PFSK-1 (cell line): ENCODE measurements around the gene STS.

ENCODE experiments used
- FOXP2 ChIP-seq: optimal IDR thresholded peaks from 2 replicates; pipeline ENCODE3; 2011; ENCODE audit warnings: borderline replicate concordance, control low read depth, inconsistent platforms; ENCODE audit not compliant: insufficient read depth; ENCODE audit errors: extremely low read length, extremely low read depth
- POLR2AphosphoS5 ChIP-seq: IDR thresholded peaks from 2 replicates; pipeline ENCODE4 v1.6.1; 2012; ENCODE audit warnings: low read depth, mild to moderate bottlenecking, control low read depth, low read length, moderate library complexity
- SIN3A ChIP-seq: IDR thresholded peaks from 2 replicates; pipeline ENCODE4 v1.6.1; 2012; ENCODE audit warnings: mild to moderate bottlenecking, low read length, moderate library complexity, borderline replicate concordance; ENCODE audit not compliant: insufficient read depth
- TAF1 ChIP-seq: IDR thresholded peaks from 2 replicates; pipeline ENCODE4 v1.6.1; 2012; ENCODE audit warnings: low read length, control low read depth, borderline replicate concordance; ENCODE audit not compliant: insufficient read depth
- TF ChIP-seq, protein P1 (sequence below), 2 experiments: IDR thresholded peaks; 2 replicates each; pipeline versions ENCODE4 v1.6.1 to v1.8.0; 2011 to 2012; ENCODE audit warnings: low read depth in 2 of 2, low read length in 2 of 2, control low read depth in 1 of 2, inconsistent platforms in 1 of 2, mild to moderate bottlenecking in 1 of 2, moderate library complexity in 1 of 2; ENCODE audit not compliant: insufficient read depth in 1 of 2

STS gene

DNA sequence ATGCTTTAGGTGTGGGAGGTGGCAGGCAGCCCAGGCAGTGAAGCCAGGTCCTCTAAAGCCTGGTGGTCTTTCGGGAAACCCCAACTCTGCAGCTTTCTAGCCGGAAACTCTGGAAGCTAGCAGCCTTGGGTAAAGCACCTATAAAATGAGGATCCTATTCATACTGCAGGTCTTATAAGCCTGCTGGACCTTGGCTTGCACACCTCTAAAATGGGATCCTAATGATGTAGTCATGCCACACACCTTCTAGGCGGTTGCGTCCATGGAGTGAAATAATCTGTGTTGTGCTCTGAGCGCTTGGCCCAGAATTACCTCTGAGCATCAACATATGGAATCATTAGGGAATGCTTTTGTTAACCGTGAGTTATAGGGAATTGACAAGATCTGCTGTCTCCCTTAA, 36.0 kb upstream of the STS start:
- TF ChIP-seq TAF1, result no peak
- no peak for TF ChIP-seq SIN3A
- no peak for TF ChIP-seq POLR2AphosphoS5
- no peak for TF ChIP-seq FOXP2

- TF ChIP-seq FOXP2 (no peak), TAF1 (no peak), POLR2AphosphoS5 (no peak), SIN3A (no peak)
- TF ChIP-seq, protein P1, sequence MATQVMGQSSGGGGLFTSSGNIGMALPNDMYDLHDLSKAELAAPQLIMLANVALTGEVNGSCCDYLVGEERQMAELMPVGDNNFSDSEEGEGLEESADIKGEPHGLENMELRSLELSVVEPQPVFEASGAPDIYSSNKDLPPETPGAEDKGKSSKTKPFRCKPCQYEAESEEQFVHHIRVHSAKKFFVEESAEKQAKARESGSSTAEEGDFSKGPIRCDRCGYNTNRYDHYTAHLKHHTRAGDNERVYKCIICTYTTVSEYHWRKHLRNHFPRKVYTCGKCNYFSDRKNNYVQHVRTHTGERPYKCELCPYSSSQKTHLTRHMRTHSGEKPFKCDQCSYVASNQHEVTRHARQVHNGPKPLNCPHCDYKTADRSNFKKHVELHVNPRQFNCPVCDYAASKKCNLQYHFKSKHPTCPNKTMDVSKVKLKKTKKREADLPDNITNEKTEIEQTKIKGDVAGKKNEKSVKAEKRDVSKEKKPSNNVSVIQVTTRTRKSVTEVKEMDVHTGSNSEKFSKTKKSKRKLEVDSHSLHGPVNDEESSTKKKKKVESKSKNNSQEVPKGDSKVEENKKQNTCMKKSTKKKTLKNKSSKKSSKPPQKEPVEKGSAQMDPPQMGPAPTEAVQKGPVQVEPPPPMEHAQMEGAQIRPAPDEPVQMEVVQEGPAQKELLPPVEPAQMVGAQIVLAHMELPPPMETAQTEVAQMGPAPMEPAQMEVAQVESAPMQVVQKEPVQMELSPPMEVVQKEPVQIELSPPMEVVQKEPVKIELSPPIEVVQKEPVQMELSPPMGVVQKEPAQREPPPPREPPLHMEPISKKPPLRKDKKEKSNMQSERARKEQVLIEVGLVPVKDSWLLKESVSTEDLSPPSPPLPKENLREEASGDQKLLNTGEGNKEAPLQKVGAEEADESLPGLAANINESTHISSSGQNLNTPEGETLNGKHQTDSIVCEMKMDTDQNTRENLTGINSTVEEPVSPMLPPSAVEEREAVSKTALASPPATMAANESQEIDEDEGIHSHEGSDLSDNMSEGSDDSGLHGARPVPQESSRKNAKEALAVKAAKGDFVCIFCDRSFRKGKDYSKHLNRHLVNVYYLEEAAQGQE (IDR thresholded peaks at IDR 0.05; ENCODE audit: insufficient read depth in 1 of 2, low read depth in 2 of 2, low read length in 2 of 2), result no peak
Observed at GRCh38 chrX:7112071-7112470, 35.4 kb upstream of the STS start.

DNA sequence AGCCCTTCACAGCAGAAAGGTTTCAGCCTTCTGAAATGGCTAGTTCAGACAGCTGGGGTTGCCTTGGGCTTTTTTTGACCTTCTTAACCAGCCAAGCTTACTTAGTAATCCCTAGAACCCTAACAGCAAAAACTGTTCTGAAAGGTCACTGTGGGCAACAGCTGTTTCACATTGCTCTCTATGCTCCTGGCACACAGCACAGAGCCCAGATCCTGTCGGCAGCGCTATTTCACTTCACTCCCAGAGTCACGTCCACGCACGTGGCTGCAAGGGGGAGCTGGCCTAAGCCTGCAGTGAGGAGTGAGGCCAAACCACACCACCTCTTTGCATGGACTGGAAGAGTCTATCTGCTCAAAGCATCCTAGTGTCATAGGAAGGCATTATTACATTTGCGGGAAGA, 32.0 kb upstream of the STS start:
- TF ChIP-seq TAF1 (no peak), FOXP2 (no peak), SIN3A (no peak), POLR2AphosphoS5 (no peak)
- TF ChIP-seq, protein P1 (IDR thresholded peaks at IDR 0.05; ENCODE audit: insufficient read depth in 1 of 2, low read depth in 2 of 2, low read length in 2 of 2), result no peak

DNA sequence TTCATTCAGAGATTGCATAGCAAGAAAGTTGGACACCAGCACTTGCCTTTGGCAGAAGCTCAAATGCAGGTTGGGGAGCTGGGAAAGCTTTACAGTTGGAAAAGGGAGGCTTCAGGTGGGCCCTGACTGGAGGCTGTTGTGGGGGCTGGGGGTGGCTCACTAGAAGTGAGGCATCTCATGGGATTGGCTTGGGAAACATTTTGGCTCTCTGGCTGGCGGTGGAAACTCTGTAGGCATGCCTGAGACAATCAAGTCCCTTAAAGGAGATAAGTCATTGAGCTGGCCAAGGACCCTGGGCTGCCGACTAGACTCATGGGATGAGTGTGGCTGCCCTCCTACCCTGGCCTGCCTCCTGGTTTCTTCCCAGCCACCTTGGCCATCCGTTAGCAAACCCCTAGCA, 31.4 kb upstream of the STS start:
- TF ChIP-seq, protein P1 (IDR thresholded peaks at IDR 0.05; ENCODE audit: insufficient read depth in 1 of 2, low read depth in 2 of 2, low read length in 2 of 2), result no peak
- TF ChIP-seq TAF1 (no peak), POLR2AphosphoS5 (no peak), FOXP2 (no peak), SIN3A (no peak)

- TF ChIP-seq, protein P1 (IDR thresholded peaks at IDR 0.05; ENCODE audit: insufficient read depth in 1 of 2, low read depth in 2 of 2, low read length in 2 of 2), result no peak
- TF ChIP-seq SIN3A (no peak), FOXP2 (no peak), POLR2AphosphoS5 (no peak), TAF1 (no peak)
Observed at GRCh38 chrX:7117587-7117986, 29.9 kb upstream of the STS start.
